ENCODE data around the gene TSPAN6.

- no peak for TF ChIP-seq E4F1 (IDR thresholded peaks at IDR 0.05; ENCODE audit: borderline replicate concordance, partially characterized antibody)
- no peak for TF ChIP-seq SMC3 (IDR thresholded peaks at IDR 0.05; ENCODE audit: borderline replicate concordance, low read length)
- TF ChIP-seq CTCF (IDR thresholded peaks at IDR 0.05 in 2 of 3, conservative IDR thresholded peaks at IDR 0.05 in 1 of 3; ENCODE audit: control insufficient read depth in 2 of 3, extremely low read depth in 1 of 3, insufficient read depth in 1 of 3, low read depth in 3 of 3, low read length in 3 of 3): no peak
- TF ChIP-seq SIN3A (IDR thresholded peaks at IDR 0.05; ENCODE audit: low read depth, low read length): no peak
- TF ChIP-seq SPI1 (IDR thresholded peaks at IDR 0.05; ENCODE audit: borderline replicate concordance, insufficient read depth, low read depth, low read length): no peak
- no peak for TF ChIP-seq HDGF (IDR thresholded peaks at IDR 0.05)
- no peak for TF ChIP-seq ZNF217 (IDR thresholded peaks at IDR 0.05)
Measured at GRCh38 chrX:100593126-100593525, 43.5 kb downstream of the TSPAN6 start.
